ENCODE data around the gene MTHFD1L.
"Not testable (repeated sequence)": the region's sequence is repeated elsewhere in the genome, so short reads cannot be mapped to it uniquely, and the experiment has no call there.

MTHFD1L gene

DNA sequence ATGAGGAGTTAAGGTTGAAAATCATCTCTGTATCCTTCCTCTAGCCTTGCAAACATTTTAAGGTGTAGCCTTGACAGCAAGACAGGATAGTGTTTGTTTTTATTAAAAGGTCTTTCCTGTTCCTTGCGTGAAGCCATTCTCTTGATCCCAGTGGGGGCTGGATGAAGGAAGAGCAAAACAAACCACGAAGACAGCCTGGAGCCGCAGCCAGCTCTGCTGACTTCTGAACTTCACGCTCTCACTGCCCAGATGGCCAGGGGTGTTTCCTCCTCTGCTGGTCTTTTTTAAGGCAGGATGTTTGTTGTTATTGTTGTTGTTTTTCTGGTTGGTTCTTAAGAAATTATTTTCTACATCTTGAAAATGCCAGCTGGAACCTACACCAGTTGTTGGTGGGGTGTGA is 156.4 kb downstream of the MTHFD1L start:
- DNase-seq = no peak

DNA sequence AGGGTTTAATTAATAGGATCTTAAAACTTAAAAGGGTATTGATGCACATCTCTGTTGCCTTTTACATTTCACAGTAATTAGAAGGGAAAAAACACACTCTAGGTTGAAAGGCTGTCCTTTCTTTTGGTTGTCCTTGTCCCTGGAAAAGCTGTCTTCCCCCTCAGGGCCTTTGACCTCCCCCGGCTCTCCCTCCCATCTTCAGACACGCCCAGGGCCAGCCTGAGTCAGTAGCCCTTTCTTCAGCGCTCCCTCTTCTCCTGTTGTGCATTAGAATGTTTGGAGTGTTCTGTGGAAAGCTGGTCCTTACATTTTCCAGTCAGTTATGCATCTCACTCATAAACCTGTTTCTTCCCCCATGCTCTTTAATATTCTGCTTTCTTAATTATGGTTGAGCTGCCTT is 157.0 kb downstream of the MTHFD1L start:
- DNase-seq = no peak

DNA sequence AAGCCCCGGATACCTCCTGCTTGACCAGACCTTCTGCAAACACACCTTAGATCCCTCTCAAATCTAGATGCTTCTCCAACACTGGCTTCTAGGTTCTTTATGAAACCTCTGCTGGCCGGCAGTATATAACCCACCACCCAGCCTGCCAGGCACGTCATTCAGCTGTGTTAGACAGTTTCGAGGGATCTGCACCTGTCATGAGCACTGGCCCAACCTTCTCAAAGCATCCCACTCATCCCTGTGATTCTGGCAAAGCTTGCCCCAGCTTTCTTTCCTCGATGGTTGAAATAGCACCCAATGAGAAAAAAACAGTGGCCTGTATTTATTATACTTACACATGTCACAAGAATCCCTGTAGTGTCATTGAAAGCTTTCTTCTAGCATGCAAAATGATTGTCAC is 157.8 kb downstream of the MTHFD1L start:
- DNase-seq = no peak

DNA sequence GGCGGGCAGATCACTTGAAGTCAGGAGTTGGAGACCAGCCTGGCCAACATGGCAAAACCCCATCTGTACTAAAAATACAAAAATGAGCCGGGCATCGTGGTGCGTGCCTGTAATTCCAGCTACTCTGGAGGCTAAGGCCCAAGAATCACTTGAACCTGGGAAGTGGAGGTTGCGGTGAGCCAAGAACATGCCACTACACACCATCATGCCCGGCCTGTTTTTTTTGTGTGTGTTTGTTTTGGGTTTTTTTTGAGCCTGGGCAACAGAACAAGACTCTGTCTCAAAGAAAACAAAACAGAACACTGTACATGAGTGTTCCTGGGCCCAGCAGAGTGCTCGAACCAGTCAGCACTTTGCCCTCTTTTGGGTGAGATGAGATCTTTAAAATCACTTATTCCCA is 159.1 kb downstream of the MTHFD1L start:
- no peak for DNase-seq

DNA sequence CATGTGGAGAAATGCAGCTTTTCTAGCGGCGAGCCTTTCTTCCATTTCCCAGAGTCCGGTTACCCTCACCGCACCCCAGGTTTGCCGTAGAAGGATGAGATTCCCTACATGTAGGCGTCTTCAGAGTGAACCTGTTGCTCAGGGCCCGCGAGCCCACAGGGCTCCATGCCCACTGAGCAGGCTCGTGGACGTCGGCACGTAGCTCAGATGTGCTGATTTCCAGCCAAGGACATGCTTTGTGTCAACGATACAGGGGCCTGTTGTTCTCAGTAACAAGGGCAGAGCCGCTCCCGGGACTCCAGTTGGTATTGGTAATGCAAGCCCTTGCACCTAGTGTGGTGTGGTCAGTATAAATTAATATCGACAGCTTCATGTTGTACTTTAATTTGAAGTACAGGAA is 159.6 kb downstream of the MTHFD1L start:
- DNase-seq = no peak

DNA sequence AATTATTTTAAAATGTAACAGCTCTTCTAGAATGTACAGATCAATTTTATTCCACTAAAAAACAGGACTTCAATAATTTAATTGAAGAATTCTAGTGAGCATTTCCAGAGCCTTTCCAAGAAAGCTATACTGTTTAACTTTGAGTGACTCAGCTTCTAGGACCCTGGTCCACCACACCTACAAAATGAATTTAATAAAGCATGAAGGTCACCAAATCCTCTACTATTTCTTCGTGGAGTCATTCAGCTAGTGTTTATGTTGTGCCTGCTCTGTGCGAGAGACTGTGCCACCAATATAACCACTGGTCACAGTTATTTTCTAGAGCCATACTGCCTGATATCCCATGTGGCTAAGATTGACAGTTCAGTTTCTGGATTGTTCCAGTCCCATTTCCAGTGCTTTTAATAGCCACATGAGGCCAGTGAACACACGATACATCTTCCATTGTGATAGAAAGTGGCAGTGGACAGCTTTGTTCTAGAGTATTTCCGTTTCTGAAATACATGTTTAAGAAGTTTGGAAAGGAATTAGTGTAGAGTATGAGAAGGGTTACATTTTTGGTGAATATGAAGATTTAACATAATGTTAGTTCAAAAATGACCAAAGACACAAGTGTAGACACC is 160.7 kb downstream of the MTHFD1L start:
- no peak for DNase-seq

DNA sequence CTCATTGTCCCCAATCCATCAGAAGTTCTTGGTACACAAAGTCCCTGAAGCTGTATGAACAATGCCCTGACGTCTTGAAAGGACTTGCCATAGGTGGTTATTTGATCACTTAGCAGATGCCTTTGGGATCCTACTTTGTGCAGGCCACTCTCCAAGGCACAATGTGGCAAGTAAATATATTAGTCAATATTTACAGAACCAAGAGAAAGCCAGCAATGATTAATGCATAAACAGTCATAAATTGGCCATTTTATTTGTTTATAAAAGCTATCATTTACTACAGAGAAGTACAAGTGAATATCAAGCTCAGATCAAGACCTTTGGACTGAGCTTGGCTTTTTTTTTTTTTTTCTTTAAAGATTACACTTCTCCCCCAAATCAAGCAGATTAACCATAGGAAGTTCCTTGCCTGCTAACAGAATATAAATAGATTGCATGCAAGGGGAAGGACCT is 161.8 kb downstream of the MTHFD1L start:
- no peak for DNase-seq

DNA sequence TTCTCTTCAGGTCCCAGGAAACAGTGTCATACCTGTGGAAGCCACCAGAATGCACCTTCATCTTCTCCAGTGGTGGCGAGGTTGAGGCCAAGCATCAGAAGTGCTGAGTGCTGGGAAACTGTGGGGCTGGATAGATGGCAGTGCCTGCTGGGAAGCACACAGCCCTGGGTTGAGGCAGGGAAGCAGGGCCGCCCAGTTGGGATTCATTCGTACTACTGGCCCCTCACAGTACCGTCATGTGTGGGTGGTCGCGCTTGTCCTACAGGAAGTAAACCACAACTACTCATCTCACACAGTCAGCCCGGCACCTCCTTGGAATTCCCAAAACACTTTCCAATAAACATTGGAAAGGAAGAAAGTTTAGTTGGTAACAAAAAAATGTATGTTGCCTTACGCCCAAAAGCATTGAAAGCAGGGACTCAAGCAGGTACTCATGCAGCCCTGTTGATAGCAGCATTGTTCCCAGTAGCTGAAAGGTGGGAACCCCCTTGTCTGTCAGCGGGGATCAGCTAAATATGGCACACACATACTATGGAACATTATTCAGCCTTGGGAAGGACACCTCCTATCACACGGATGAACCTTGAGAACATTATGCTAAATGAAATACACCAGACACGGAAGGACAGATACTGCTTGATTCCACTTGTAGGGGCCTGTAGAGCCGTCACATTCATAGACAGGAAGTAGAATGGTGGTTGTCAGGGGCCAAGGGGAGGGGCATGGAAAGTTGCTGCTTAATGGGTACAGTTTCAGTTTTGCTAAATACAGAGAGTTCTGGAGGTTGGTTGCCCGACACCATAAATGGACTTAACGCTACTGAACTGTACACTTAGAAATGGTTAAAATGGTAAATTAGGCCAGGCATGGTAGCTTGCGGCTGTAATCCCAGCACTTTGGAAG is 162.7 kb downstream of the MTHFD1L start:
- DNase-seq = no peak

DNA sequence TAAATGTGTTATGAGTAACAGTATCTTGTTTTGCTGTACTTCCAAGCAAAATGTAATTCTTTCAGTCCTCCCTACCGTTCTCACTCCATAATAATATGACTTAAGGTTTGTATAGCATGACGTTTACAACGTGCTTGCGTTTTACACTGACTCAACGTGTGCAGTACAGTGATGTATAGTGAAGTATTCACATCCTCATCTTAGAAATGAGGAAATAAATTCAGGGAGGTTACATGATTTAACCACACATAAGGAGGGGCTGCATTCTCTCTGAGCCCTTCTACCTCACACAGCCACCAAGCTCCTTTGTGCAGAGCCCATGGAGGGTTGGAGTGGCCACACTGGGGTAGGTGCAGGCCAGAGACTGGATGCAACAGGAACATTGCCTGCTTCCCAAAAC is 164.5 kb downstream of the MTHFD1L start:
- no peak for DNase-seq

DNA sequence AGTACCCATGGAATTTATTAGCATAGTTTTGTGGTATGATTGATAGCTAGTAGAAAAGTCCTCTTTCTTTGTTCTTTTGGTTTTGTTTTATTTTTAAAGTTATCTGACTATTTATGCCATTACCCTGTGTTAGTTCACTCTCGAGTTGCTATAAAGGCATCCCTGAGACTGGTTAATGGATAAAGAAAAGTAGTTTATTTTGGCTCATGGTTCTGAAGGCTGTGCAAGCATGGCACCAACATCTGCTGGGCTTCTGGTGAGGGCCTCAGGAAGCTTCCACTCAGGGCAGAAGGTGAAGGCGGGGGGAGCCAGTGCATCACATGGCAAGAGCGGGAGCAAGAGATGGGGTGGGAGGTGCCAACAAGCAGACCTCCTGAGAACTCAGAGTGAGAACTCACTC is 166.5 kb downstream of the MTHFD1L start:
- no peak for DNase-seq

DNA sequence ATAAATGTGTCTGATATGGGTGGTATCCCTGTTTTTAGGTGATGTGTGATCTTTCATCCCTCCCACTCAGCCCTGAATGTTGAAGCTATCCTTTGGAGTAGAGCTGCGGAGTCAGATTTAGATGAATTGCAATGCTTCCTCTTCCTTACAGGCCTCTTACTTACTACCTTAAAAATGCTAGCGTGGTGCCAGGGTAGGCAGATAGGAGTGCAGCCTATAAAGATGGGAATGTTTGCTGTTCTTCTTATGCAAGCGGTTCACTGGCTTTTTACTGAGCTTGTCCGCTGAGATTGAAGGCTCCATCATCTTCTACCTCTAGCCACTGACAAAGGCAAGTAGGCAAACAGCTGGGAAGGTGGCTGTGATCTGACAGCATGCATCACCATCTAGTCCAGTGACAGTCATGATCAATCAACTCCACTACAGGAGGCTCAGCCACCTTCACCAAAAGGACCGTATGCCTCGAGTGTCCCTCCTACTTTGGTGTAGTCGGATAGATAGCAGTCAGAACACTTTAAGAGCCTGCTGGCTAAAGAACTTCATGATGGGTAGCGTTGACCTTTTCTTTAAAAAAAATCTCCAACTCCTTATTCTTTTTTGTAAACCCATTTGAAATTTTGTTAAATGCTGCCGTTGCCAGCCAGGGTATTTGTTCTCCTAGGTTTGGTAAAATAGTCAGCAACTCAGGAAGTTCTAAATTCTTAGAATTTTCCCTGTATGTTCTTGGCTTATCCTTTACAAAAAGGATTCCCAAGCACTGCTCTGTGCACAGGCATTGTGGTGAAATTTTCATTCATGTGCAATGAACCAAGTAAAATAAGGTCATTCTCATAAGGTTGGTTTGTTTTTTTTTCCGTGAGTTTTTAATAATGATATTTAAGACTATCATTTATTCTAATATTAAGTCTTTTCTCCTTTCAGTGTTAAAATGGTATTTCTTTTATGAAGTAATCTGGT is 169.6 kb downstream of the MTHFD1L start:
- DNase-seq = no peak

DNA sequence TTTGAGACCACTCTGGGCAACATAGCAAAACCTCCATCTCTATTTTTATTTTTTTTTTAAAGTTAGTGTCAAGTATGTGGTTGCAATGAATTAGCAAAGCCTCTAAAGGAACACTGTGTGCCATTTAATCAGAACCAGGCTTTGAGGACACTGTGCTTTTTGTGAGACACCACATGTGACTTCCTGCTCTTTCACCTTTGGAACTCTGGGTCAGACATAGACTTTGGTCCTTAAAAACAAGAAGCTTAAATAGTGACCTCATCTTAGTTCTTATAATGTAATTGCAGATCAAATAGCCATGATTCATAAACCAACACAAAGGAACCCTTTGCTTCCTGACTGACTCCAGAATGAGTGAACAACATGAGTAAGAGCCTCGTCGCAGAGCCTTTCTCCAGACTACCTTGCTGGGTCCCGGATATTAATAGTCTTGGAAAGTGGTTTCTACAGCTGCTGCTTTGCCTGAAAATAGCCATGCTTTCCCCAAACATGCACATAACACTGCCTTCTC is 170.8 kb downstream of the MTHFD1L start:
- DNase-seq = not testable (repeated sequence)

DNA sequence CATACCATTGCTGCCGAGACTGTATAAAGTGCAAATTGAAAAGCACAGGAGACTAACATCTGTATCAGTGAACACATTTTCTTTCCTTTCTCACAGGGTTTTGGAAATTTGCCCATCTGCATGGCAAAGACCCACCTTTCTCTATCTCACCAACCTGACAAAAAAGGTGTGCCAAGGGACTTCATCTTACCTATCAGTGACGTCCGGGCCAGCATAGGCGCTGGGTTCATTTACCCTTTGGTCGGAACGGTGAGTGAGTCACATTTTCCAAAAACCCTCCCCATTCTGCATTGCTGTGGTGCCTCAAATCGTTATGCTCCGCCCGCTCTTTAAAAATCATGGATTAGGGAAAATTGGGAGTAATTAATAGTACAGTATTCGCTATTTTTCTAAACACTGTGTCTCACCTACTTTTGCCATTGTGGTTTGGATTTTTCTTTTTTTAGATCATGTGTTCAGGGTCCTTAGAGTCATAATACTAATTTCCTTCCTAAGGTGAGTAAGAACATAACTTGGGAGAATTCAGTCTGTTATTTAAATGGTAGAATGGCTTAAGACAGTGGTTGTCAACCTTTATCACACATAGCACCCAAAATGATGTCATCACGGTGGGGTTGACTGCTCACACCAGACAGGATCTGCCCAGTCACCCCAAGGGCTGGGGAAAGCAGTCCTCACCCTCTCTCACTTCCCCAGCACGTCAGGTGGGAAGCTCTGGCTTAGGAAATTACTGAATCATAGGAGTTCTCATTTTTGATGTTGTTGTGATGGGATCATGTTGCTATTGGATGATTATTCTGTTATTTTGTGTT is 171.6 kb downstream of the MTHFD1L start:
- no peak for DNase-seq

DNA sequence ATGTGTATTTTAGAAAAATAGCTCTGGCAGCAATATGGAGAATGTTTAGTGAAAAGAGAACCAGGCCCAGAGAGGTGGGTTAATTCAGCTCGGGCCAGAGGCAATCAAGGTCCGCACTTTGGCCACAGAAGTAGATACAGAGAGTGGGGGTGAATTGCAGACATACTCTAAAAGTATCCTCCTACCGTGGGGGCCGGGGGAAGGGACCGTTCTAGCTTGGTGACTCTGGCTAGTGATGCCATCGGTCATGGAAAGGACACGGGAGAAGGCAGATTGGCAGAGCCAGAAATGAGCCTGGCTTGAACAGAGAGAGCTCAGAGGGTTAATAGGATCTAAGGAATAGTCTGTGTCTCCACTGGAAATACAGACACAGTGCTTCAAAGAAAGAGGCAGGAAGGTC is 173.1 kb downstream of the MTHFD1L start:
- no peak for DNase-seq

DNA sequence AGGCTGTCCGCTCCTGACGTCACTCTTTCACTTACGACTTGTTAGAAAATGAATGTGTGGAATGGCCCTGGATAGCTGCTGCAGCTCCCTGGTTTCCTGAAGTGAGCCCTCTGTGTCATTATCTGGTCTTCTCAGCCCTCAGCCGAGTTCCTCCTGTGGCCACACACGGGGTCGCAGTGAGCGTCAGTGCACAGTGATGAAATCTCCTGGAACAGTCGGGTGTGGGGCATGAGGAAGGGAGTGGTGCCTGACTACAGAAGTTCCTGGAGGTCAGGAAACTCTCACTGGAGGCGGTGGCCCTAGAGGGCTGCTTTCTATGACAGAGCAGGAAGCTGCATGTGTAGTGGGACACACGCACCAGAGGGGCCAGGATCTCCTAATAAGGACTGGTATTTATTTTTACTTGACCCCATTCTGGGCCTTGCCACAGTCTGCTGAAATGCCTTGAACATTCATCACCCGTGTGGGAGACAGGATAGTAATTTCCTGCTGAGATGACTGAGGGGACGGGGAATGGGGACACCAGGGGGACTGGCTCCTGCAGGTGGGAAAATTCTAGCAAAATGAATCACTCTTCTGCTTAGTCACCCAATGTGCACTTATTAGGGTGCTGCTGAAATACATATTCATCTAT is 175.5 kb downstream of the MTHFD1L start:
- not testable (repeated sequence) for DNase-seq

DNA sequence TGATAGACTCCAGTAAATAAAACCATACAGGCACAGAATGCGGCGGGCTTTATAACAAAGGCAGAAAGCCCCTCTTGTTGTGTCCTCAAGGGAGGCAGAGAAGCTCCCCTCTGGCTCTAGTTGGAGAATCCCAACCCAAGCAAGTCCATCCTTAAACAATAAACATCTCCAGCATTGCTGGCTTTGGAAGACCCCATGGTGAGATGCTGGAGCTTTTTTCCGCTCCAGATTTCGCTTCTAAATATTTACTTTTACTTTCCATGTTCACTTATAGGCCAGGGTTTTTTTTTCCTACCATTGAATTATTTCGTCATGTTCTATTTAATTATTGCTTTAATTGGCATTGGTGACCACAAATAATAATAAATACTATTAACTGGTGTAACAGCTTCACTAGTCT is 176.2 kb downstream of the MTHFD1L start:
- no peak for DNase-seq

DNA sequence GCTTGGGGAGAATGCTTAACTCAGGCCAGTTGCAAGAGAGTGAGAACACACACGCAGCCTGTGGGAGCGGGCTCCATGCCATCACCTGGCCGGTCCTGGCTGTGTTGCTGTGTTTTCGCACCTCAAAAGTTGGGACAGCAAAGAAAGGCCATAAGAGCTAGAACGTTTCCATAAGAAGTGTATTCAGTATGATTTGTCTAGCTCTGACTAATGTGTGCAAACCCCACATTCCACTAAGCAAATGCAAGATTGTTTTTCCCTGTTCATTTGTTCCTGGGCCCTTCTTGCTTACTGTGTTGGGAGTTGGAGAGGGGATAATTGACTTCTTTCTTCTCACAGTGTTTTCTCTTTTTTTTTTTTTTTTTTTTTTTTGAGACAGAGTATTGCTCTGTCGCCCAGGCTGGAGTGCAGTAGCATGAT is 177.4 kb downstream of the MTHFD1L start:
- not testable (repeated sequence) for DNase-seq

DNA sequence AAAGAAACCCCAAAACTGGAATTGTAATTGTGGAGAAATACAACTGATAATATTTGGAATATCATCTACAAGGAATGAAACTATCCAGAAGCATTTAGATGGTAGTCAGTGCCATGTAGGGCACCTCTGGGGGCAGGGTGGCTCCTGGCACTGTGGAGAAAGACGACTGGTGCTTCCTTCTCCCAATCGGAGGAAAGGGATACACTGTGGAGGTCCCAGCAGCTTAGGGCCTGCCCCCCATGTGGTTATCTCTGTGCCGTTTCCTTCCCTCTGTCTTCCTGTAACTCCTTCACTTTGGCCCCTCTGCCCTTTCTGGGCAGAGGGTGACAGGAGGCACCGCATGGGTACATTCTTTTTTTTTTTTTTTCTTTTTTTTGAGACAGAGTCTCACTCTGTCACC is 178.4 kb downstream of the MTHFD1L start:
- DNase-seq = no peak

DNA sequence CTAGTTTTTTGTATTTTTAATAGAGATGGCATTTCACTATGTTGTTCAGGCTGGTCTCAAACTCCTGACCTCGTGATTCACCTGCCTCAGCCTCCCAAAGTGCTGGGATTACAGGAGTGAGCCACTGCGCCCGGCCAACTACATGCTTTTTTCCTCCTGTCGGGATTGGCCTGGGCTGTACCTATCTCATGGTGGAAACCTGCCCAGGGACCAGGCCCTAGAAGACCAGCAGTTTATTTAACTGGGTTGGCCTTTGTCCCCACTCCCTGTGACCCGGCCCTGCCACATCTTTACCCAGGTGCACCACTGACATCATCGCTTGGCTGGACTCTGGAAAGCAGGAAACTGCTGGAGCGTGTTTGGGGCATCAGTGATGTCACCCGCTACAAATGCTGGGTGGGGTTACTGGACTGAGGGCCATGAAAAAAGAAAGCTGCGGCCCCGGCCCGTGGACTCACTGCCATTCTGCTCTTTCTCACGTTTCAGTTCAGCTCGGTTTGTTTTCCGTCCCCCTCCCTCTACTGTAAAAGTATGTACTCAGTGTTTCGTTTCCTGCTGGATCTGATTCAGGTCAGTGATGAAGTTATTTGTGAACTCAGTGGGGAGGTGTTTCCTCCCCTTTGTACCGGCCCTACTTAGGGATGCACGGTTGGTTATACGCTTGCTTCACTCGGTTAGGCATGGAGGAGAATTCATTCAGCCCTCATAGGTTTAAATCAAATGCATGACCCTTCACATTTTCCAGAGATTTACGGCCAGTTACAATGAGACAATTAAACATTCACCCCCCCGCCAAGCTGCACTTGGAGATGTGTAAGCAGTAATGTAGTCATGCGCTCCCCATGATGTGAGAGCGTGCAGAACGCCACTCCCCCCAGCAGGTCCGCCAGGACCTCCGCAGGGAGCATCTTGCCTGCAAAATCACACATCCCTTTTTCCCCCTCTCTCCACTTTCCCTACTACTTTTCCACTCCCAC is 179.3 kb downstream of the MTHFD1L start:
- no peak for DNase-seq

DNA sequence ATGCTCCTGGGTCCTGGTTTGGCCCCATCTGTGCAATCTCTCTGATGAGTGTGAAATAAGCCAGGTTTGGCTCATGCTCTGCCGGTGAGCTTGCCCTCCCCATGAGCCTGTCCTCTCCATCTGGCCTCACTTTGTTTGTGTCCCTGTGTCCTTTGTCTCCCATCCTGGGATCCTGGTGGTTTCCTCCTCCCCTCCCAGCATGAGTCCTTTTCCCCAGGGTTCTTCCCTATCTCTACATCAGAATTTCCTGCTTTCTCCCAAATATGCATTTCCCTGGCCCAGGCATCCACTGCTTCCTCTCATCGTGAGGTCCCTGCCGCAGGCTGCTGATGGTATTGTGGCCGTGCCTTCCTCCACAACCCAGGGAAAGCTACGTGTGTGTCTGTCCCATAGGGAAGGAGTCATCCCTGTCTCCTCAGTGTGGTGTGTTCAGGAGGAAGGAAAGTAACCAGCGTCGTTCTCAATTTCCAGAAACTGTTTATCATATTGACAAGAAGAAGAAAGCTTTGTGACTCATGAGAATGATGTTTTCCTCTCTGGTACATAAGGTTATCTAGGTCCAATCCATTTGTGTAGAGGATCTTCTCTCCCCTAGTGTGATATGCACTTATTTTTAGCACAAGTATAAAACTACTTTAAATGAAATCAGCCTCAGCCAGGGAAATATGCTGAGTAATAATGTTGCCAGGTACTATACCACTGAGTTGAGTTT is 180.2 kb downstream of the MTHFD1L start:
- not testable (repeated sequence) for DNase-seq

Measured in activated CD4-positive, alpha-beta T cell treated with anti-CD3 and anti-CD28 coated beads, Interleukin-2, amount 50 U/mL, for 4 hours (primary cell).